Subcutaneous abdominal adipose tissue (tissue), 5 donors: Measurements from ENCODE around the gene KCNH6.

Experiments used
- H3K27ac ChIP-seq: one replicate; pipeline ENCODE4 v1.7.0; 2013; ENCODE audit warnings: low read depth, mild to moderate bottlenecking, inconsistent platforms, low read length, moderate library complexity
- H3K27me3 ChIP-seq, 5 donors: one replicate each; pipeline ENCODE4 v1.7.0; 2013; ENCODE audit warnings: low read length in 5 of 5, inconsistent platforms in 1 of 5; ENCODE audit not compliant: control insufficient read depth in 5 of 5, insufficient read depth in 4 of 5
- H3K36me3 ChIP-seq, 5 donors: one replicate each; pipeline ENCODE4 v1.7.0; 2013; ENCODE audit warnings: low read length in 5 of 5; ENCODE audit not compliant: control insufficient read depth in 5 of 5, insufficient read depth in 5 of 5
- H3K4me1 ChIP-seq, 5 donors: one replicate each; pipeline ENCODE4 v1.7.0; 2013; ENCODE audit warnings: low read length in 5 of 5, mild to moderate bottlenecking in 3 of 5, moderate library complexity in 1 of 5; ENCODE audit not compliant: control insufficient read depth in 5 of 5, insufficient read depth in 5 of 5
- H3K4me3 ChIP-seq, 5 donors: one replicate each; pipeline ENCODE4 v1.7.0; 2013; ENCODE audit warnings: low read length in 5 of 5, low read depth in 1 of 5
- H3K9ac ChIP-seq, 5 donors: one replicate each; pipeline ENCODE4 v1.7.0; 2013; ENCODE audit warnings: low read length in 5 of 5, mild to moderate bottlenecking in 4 of 5, moderate library complexity in 3 of 5
- H3K9me3 ChIP-seq, 5 donors: one replicate each; pipeline ENCODE4 v1.7.0; 2013; ENCODE audit warnings: low read length in 5 of 5; ENCODE audit not compliant: control insufficient read depth in 5 of 5
- donor health status: healthy.
- donor health status: healthy.
- donor health status: healthy.
- donor health status: healthy.
- donor health status: healthy.

KCNH6 gene

DNA sequence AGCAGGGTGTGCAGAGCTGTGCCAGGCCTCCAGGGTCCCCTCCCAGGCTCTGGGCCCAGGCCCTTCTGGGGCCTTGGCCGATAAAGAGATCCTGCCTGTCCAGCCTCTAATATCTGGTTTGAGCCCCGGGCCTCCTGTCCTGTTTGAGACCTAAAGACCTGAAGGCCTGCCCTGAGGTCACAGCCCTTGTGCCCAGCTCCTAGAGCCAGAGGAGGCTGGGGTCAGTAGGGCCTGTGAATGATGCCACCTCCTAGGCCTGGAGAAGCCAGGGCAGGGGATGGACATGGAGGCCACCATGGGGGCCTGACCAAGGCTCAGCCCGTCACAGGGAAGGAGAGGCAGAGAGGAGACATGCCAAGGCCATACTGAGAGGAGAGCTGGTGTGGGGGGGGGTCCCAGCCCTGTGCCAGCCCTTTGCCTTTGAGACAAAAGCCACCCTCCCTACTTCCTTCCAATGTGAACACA is 7.4 kb downstream of the KCNH6 start:
- Histone ChIP-seq H3K4me1 (no peaks in the 10 kb centered on the region), H3K36me3 (no peaks in the 10 kb centered on the region), H3K27me3 (peaks cover 0 to 13% (median 6%) of the 10 kb centered on the region in 5 donors), H3K9me3 (no peaks in the 10 kb centered on the region), H3K27ac (no peak overlapping the region), H3K9ac (no peak overlapping the region), H3K4me3 (no peak overlapping the region)

DNA sequence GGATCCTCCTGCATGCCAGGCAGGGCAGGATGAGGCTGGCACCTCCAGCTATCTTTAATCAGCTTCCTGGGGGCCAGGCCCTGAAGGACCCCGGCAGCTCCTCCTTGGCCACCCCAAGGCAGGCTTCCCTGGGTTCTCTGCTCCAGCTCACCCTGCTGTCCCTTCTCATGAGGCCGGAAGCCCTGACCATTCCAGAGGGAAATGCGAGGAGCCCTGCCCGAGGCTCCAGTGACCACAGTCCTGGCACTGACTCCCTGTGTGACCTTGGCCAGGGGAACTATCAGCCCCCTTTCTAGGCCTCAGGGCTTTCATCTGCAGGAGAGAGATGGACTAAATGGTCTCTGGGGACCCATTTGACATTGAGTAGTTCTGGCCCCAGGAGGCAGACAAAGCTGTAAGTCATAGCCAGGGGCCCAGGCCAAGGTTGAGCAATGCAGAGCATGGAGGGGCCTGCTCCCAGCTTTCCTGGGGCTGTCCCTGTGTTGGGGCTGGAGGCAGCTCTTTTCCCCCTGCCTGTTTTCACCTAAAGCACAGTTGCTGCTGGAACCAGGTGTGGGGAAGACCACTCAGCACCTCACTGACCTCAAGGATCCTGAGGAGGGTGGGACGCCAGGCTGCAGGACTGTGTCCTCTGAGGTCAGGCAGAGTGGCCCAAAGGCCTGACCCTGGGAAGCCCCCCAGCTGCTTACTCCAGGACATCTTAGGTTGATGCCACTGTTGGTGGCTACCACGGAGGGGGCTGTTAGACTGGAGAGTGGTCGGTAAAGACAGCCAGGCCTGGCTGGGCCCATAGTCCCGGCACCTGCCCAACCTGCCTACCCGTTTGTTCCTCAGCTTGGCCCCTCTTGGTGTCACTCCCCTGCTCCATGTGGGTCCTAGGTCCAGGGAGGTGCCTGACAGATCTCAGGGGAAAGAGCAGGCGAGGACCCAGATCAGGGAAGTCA is 8.1 kb downstream of the KCNH6 start:
- peaks cover 0 to 10% (median 6%) of the 10 kb centered on the region in 5 donors for H3K27me3 ChIP-seq
- H3K9ac ChIP-seq, result no peak overlapping the region
- no peaks in the 10 kb centered on the region for H3K4me1 ChIP-seq
- H3K27ac ChIP-seq, result no peak overlapping the region
- no peaks in the 10 kb centered on the region for H3K36me3 ChIP-seq
- H3K4me3 ChIP-seq, result no peak overlapping the region
- no peaks in the 10 kb centered on the region for H3K9me3 ChIP-seq

DNA sequence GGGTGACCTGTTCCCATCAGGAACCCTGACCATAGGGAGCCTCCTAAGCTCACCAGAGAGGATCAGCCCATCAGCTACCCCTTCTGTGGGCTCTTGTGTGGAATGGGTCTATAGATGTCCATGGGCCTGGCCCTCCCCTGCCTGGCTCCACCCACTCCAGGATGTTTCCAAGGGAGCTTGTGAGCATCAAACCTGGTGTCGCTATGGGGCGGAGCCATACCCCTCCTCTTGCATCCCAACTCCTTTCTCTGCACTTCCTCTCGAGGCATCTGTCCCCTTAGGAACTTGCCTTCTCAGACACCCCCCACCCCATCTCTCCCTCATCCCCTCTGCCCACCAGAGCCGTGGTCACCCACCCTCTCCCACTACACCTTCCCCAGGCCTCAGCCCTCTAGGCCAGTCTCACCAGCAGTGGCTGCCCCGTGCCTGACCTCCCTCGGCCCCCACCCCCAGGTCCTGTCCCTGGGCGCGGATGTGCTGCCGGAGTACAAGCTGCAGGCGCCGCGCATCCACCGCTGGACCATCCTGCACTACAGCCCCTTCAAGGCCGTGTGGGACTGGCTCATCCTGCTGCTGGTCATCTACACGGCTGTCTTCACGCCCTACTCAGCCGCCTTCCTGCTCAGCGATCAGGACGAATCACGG is 10.4 kb downstream of the KCNH6 start:
- peaks cover 9 to 15% (median 14%) of the 10 kb centered on the region in 5 donors for H3K27me3 ChIP-seq
- no peak overlapping the region for H3K9ac ChIP-seq
- H3K27ac ChIP-seq, result no peak overlapping the region
- no peak overlapping the region for H3K4me3 ChIP-seq
- H3K9me3 ChIP-seq, result no peaks in the 10 kb centered on the region
- peaks cover 0 to 8% (median 7%) of the 10 kb centered on the region in 5 donors for H3K4me1 ChIP-seq
- no peaks in the 10 kb centered on the region for H3K36me3 ChIP-seq

DNA sequence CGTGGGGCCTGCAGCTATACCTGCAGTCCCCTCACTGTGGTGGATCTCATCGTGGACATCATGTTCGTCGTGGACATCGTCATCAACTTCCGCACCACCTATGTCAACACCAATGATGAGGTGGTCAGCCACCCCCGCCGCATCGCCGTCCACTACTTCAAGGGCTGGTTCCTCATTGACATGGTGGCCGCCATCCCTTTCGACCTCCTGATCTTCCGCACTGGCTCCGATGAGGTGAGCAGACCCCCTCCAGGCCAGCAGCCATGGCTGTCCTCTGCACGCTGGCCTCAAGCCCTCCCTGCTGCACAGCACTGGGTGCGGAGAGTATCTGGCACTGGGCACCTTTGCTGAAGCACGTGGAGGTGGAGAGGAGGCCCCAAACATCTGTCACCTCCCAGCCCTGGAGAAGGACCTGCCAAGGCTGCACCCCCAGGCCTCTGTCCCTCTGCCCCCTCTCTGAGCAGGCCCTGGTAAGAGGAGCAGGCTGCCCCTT is 11.0 kb downstream of the KCNH6 start:
- Histone ChIP-seq H3K4me3 (no peak overlapping the region), H3K36me3 (no peaks in the 10 kb centered on the region), H3K4me1 (peaks cover 0 to 8% (median 7%) of the 10 kb centered on the region in 5 donors), H3K27me3 (peaks cover 15 to 21% (median 20%) of the 10 kb centered on the region in 5 donors), H3K27ac (no peak overlapping the region), H3K9ac (no peak overlapping the region), H3K9me3 (no peaks in the 10 kb centered on the region)

DNA sequence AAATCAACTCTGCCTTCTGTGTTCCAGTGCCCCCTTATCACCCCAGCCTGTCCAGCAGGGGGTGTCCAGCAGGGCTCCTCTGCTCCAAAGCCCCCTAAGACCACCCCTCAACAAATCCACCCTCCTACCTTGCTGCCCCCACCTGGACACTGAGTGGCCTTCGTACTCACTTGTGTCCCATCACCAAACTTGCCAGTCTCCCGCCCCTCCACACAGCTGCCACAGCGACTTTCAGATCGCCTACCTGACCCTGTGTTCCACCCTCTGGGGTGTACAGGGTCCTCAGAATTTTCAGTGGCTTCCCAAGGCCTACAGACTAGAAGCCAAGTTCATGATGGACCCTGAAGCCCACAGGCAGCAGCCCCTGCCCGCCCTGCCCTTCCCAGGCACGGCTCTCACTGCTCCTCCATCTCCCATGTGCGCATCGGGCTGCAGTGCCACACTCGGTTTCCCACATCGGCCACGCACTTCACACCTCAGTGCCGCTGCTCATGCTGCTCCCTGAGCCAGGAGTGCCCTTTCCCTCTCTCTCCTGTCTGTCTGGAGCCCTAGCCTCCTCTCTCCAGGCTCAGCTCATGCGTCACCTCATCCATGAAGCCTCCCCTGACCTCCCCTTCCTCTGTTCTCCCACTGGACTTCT is 11.8 kb downstream of the KCNH6 start:
- Histone ChIP-seq H3K9me3 (no peaks in the 10 kb centered on the region), H3K9ac (no peak overlapping the region), H3K27me3 (peaks cover 20 to 29% (median 27%) of the 10 kb centered on the region in 5 donors), H3K27ac (no peak overlapping the region), H3K4me3 (no peak overlapping the region), H3K4me1 (peaks cover 0 to 8% (median 7%) of the 10 kb centered on the region in 5 donors), H3K36me3 (no peaks in the 10 kb centered on the region)

DNA sequence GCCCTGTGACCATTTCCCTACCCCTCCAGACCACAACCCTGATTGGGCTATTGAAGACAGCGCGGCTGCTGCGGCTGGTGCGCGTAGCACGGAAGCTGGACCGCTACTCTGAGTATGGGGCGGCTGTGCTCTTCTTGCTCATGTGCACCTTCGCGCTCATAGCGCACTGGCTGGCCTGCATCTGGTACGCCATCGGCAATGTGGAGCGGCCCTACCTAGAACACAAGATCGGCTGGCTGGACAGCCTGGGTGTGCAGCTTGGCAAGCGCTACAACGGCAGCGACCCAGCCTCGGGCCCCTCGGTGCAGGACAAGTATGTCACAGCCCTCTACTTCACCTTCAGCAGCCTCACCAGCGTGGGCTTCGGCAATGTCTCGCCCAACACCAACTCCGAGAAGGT is 12.5 kb downstream of the KCNH6 start:
- peaks cover 20 to 30% (median 28%) of the 10 kb centered on the region in 5 donors for H3K27me3 ChIP-seq

DNA sequence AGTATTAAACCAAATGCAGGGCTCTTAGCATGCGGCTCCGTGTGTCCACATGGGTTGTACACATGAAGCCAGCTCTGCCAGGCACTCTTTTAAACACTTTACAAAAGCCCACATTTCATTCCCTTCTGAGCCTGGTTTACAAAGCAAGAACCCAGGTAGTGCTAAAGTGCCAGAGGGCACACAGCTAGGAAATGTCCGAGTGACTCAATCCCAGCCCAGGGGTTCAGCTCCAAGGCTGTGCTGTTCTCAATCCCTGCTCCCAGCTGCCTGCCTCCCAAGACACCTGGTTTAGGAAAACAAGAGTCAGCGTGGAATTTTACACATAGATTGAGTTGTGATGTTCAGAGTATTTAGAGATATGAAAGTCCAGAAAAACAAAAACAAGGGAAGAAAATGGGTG is 13.8 kb downstream of the KCNH6 start:
- Histone ChIP-seq H3K36me3 (no peaks in the 10 kb centered on the region), H3K9ac (no peak overlapping the region), H3K27ac (no peak overlapping the region), H3K4me1 (peaks cover 0 to 8% (median 7%) of the 10 kb centered on the region in 5 donors), H3K9me3 (no peaks in the 10 kb centered on the region), H3K4me3 (no peak overlapping the region), H3K27me3 (peaks cover 26 to 30% (median 28%) of the 10 kb centered on the region in 5 donors)

More for the DNA sequence above, 12.5 kb downstream of the KCNH6 start:
- Histone ChIP-seq H3K9me3 (no peaks in the 10 kb centered on the region), H3K27ac (no peak overlapping the region), H3K4me1 (peaks cover 0 to 8% (median 7%) of the 10 kb centered on the region in 5 donors), H3K36me3 (no peaks in the 10 kb centered on the region), H3K4me3 (no peak overlapping the region), H3K9ac (no peak overlapping the region)

DNA sequence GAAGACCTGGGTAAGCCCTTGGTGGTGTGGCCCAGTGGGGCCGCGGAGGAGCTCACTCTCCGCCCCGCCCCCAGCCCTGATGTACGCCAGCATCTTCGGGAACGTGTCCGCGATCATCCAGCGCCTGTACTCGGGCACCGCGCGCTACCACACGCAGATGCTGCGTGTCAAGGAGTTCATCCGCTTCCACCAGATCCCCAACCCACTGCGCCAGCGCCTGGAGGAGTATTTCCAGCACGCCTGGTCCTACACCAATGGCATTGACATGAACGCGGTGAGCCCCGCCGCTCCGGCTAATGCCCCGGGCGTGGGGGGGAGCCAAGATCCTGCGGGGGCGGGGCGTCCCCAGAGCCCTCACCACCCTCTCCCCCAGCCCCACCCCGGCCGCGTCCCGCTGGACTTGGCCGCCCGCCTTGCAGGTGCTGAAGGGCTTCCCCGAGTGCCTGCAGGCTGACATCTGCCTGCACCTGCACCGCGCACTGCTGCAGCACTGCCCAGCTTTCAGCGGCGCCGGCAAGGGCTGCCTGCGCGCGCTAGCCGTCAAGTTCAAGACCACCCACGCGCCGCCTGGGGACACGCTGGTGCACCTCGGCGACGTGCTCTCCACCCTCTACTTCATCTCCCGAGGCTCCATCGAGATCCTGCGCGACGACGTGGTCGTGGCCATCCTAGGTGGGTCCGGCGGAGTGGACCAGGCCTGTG is 15.0 kb downstream of the KCNH6 start:
- Histone ChIP-seq H3K4me3 (no peak overlapping the region), H3K27ac (no peak overlapping the region), H3K36me3 (no peaks in the 10 kb centered on the region), H3K4me1 (peaks cover 0 to 8% (median 7%) of the 10 kb centered on the region in 5 donors), H3K9ac (no peak overlapping the region), H3K9me3 (no peaks in the 10 kb centered on the region), H3K27me3 (peaks cover 27 to 30% (median 28%) of the 10 kb centered on the region in 5 donors)
